GM10266 (cell line): Measurements from ENCODE around the gene CD72.

ENCODE experiments used
- DNase-seq: peaks from one replicate; pipeline ENCODE4 v3.0.0; 2012; ENCODE audit errors: extremely low spot score
- CTCF ChIP-seq: IDR thresholded peaks from 2 replicates; pipeline ENCODE4 v1.5.1; 2012; ENCODE audit warnings: mild to moderate bottlenecking, low read depth; ENCODE audit not compliant: control insufficient read depth, insufficient read depth; ENCODE audit errors: missing control alignments

CD72 gene

DNA sequence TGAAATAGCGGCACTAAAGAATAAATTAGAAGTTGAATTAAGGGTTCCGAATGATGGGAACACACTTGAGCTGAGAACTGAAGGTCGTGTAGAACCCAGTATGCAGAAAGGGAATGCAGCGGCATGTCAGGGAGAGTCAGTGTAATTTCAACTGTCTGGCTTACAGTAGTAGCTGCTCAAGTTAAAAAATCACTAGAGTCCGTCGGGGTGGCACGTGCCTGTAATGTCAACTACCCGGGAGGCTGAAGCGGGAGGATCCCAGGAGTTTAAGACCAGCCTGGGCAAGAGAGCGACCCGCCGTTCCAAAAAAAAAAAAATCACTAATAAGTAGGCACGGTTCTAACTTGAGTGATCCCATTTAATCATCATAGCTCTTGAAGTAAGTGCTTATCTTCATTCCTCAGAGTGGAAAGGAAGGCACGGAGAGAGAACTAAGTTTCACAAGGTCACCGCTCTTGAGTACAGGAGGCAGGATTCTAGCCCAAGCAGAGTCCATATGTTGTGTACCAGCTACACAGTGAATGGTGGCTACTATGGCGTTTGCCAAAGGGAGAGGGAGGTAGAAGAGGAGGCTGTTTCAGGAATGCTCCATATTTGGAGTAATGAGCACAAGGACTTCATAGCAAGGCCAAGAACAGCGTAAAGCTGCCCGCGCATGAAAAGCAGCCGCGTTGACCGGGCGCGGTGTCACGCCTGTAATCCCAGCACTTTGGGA is 38.8 kb upstream of the CD72 start:
- DNase-seq: no peak
- no peak for TF ChIP-seq CTCF

- DNase-seq: no peak
- no peak for TF ChIP-seq CTCF
These were observed 38.1 kb upstream of the CD72 start for GRCh38 chr9:35656348-35656747.

- no peak for DNase-seq
- no peak for TF ChIP-seq CTCF
These were observed 35.4 kb upstream of the CD72 start for GRCh38 chr9:35653611-35654010.

DNA sequence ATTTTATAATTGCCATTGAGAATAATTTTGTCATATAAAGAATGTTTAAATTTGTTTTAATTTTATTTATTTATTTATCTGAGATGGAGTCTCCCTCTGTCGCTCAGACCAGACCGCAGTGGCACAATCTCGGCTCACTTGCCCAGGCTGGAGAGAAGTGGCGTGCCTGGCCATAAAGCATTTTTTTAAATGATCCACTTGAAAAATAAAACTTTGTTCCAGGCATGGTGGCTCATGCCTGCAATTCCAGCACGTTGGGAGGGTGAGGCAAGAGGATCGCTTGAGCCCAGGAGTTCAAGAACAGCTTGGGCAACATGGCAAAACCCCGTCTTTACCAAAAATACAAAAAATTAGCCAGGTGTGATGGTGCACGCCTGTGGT is 34.6 kb upstream of the CD72 start:
- no peak for TF ChIP-seq CTCF
- no peak for DNase-seq

DNA sequence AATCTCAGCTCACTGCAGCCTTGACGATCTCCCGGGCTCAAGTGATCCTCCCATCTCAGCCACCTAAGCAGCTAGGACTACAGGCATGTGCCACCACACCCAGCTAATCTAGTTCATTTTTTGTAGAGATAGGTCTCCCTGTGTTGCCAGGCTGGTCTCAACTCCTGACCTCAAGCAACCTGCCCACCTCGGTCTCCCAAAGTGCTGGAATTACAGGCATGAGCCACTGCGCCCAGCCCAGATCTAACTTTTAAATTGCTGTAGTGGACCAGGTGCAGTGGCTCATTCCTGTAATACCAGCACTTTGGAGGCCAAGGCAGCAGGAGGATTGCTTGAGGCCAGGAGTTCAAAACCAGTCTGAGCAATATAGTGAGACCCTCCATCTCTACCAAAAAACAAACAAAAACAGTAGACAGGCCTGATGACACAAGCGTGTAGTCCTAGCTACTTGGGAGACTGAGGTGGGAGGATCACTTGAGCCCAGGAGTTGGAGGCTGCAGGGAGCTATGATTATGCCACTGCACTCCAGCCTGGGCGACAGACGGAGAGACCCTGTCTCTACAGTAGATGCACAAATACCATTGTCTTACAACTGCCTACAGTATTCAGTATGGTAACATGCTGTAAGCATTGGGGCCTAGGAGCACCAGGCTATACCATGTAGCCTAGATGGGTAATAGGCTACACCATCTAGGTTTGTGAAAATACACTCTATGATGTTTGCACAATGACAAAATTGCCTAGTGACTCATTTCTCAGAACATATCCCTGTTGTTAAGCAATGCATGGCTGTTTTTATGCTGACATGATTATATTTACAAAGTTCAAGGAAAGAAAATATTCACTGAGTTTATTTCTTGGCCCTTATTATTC is 34.0 kb upstream of the CD72 start:
- DNase-seq: no peak
- TF ChIP-seq CTCF: no peak

GRCh38 chr9:35650341-35651158 is 32.3 kb upstream of the CD72 start, which contains the start of gene SIT1:
TSS of gene SIT1 (minus strand) at chr9:35650931. CDS start at chr9:35650853, 78 bp downstream.
- no peak for DNase-seq

More at GRCh38 chr9:35650341-35651158, 32.3 kb upstream of the CD72 start, which contains the start of gene SIT1:
- no peak for TF ChIP-seq CTCF
